Breast epithelium (tissue), 4 donors: ENCODE measurements around the gene PSMD7. TPM values are rescaled to one million over a fixed set of nuclear protein-coding genes. Genes with fewer than 3 reads are reported as not detected.

ENCODE experiments used
- DNase-seq, 2 donors: peaks; one replicate each; pipeline ENCODE4 v3.0.0-alpha.2; 2019; ENCODE audit warnings: low spot score in 2 of 2
- H3K27ac ChIP-seq, 2 donors: fragments of 200-600 bp; sonication (generic) in 1 of 2; one replicate each; pipeline ENCODE4 v1.5.1; 2016 to 2019; ENCODE audit warnings: mild to moderate bottlenecking in 1 of 2
- H3K27me3 ChIP-seq, 2 donors: fragments of 200-600 bp; sonication (generic) in 1 of 2; one replicate each; pipeline versions ENCODE4 v1.5.1 to v1.6.0; 2017 to 2019; ENCODE audit warnings: control low read depth in 1 of 2, mild to moderate bottlenecking in 1 of 2
- H3K36me3 ChIP-seq: fragments of 200-600 bp; one replicate; pipeline ENCODE4 v1.5.1; 2019
- H3K4me1 ChIP-seq, 2 donors: fragments of 200-600 bp; sonication (generic); one replicate each; pipeline ENCODE4 v1.5.1; 2016 to 2019; ENCODE audit warnings: control low read depth in 1 of 2
- H3K4me3 ChIP-seq, 3 donors: fragments of 200-600 bp; sonication (generic); 1 replicate in 2 of 3; 2 replicates in 1 of 3; pipeline ENCODE4 v1.5.1; 2016 to 2019; ENCODE audit warnings: mild to moderate bottlenecking in 3 of 3, moderate library complexity in 2 of 3
- H3K9me3 ChIP-seq, 2 donors: fragments of 200-600 bp; sonication (generic) in 1 of 2; one replicate each; pipeline ENCODE4 v1.5.1; 2016 to 2019; ENCODE audit warnings: control low read depth in 1 of 2
- CTCF ChIP-seq, 3 donors: fragments of 450-650 bp; IDR thresholded peaks; one replicate each; pipeline ENCODE4 v1.5.1; 2016 to 2017; ENCODE audit warnings: antibody characterized with exemption in 3 of 3, mild to moderate bottlenecking in 3 of 3, moderate library complexity in 3 of 3
- POLR2A ChIP-seq: fragments of 450-650 bp; IDR thresholded peaks from one replicate; pipeline ENCODE4 v1.6.1; 2016; ENCODE audit warnings: antibody characterized with exemption, mild to moderate bottlenecking, moderate library complexity
- POLR2AphosphoS5 ChIP-seq, 3 donors: sonication (generic); formaldehyde crosslinking; IDR thresholded peaks; one replicate each; pipeline ENCODE4 v1.6.1; 2017; ENCODE audit warnings: antibody characterized with exemption in 3 of 3
- intact Hi-C: fragments of 100-400 bp; cut with DNase I; formaldehyde crosslinking; loops from one replicate; pipeline ENCODE4 v1.15.1; 2023; ENCODE audit warnings: low total_unique reads
- total RNA-seq, 3 donors: library from RNA; depleted of rRNA; stranded (reverse); fragments of >200 nt; gene quantifications; one replicate each; pipeline ENCODE4 v1.1.0, GENCODE V29; 2016

PSMD7 gene
- total RNA-seq, 3 donors from 2014 or later: 51.5 to 99.9 (median 76.0) TPM

- Histone ChIP-seq H3K4me1 (no peaks in the 10 kb centered on the region), H3K4me3 (no peak overlapping the region), H3K36me3 (no peaks in the 10 kb centered on the region), H3K27ac (no peak overlapping the region), H3K27me3 (no peaks in the 10 kb centered on the region), H3K9me3 (no peaks in the 10 kb centered on the region)
- intact Hi-C loops: no loop called here
- DNase-seq: no peak
- no peak for TF ChIP-seq CTCF (IDR thresholded peaks at IDR 0.05)
- no peak for TF ChIP-seq POLR2A
- no peak for TF ChIP-seq POLR2AphosphoS5 (IDR thresholded peaks at IDR 0.05)
Measured at GRCh38 chr16:74257061-74257460, 39.6 kb upstream of the PSMD7 start.

GRCh38 chr16:74261068-74261467 is 35.5 kb upstream of the PSMD7 start:
- no peaks in the 10 kb centered on the region for H3K27me3 ChIP-seq
- TF ChIP-seq CTCF (IDR thresholded peaks at IDR 0.05) (no peak), POLR2AphosphoS5 (IDR thresholded peaks at IDR 0.05) (no peak), POLR2A (no peak)
- H3K27ac ChIP-seq: no peak overlapping the region
- intact Hi-C loops: no loop called here
- no peak overlapping the region for H3K4me3 ChIP-seq
- DNase-seq: no peak
- no peaks in the 10 kb centered on the region for H3K9me3 ChIP-seq
- H3K36me3 ChIP-seq: no peaks in the 10 kb centered on the region
- H3K4me1 ChIP-seq: no peaks in the 10 kb centered on the region

- H3K27me3 ChIP-seq: no peaks in the 10 kb centered on the region
- no peaks in the 10 kb centered on the region for H3K36me3 ChIP-seq
- no peaks in the 10 kb centered on the region for H3K4me1 ChIP-seq
- no peaks in the 10 kb centered on the region for H3K9me3 ChIP-seq
- intact Hi-C loops: no loop called here
- no peak for TF ChIP-seq POLR2A
- TF ChIP-seq CTCF (IDR thresholded peaks at IDR 0.05): no peak
- TF ChIP-seq POLR2AphosphoS5 (IDR thresholded peaks at IDR 0.05): no peak
- no peak overlapping the region for H3K4me3 ChIP-seq
- H3K27ac ChIP-seq: peak overlapping the region; percentile 21 to 33
- no peak for DNase-seq
Measured at GRCh38 chr16:74264811-74265210, 31.8 kb upstream of the PSMD7 start.

GRCh38 chr16:74268372-74268782 is 28.2 kb upstream of the PSMD7 start:
- Histone ChIP-seq H3K9me3 (no peaks in the 10 kb centered on the region), H3K36me3 (no peaks in the 10 kb centered on the region), H3K4me1 (no peaks in the 10 kb centered on the region), H3K4me3 (no peak overlapping the region), H3K27ac (no peak overlapping the region), H3K27me3 (no peaks in the 10 kb centered on the region)
- no peak for TF ChIP-seq CTCF (IDR thresholded peaks at IDR 0.05)
- TF ChIP-seq POLR2A: no peak
- intact Hi-C loops: no loop called here
- DNase-seq: no peak

GRCh38 chr16:74271872-74272271 is 24.7 kb upstream of the PSMD7 start:
- H3K27me3 ChIP-seq: no peaks in the 10 kb centered on the region
- TF ChIP-seq POLR2A (no peak), POLR2AphosphoS5 (IDR thresholded peaks at IDR 0.05) (no peak), CTCF (IDR thresholded peaks at IDR 0.05) (no peak)
- no peaks in the 10 kb centered on the region for H3K36me3 ChIP-seq
- H3K4me1 ChIP-seq: no peaks in the 10 kb centered on the region
- no peak for DNase-seq
- H3K4me3 ChIP-seq: no peak overlapping the region
- intact Hi-C loops: no loop called here
- H3K9me3 ChIP-seq: no peaks in the 10 kb centered on the region
- no peak overlapping the region for H3K27ac ChIP-seq
